HG03378 (cell line): ENCODE measurements around the gene INPP5A.

Source experiments
- ATAC-seq: cut with Tn5 transposase; IDR thresholded peaks from one replicate; pipeline ENCODE4 v1.9.1; 2021; ENCODE audit warnings: mild to moderate bottlenecking, moderate library complexity; ENCODE audit not compliant: unreplicated experiment

INPP5A gene

DNA sequence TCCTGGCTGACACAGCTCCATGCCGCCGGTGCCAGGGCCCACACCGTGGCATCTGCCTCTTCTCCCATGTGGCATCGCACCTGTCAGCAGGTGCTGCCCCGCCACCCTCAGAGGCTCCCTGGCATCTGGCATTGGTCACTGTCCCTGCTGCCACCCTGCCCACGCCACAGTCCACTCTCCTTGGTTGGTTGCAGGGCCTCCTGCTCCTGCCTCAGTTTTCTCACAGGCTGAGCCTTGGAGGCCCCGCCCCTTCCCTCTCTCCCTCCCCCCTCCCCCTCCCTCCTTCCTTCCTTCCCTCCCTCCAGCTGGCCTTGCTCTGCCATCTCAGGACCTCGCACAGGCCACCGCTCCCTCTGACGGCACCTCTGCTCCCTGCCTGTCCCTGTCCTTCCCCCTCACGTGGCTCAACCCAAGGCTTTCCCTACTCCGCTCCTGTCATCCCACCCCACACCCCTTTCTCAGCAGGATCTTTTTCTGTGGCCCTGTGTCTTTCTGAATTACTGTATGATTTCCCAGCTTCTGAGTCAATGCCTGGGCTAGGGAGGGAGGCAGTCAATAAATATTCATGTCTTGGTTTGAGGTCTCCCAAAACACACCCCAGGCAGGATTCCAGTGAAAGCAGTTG, 87.4 kb downstream of the INPP5A start:
- ATAC-seq, result no peak

GRCh38 chr10:132626019-132626760, 88.6 kb downstream of the INPP5A start:
- no peak for ATAC-seq

GRCh38 chr10:132626761-132627665, 89.4 kb downstream of the INPP5A start:
- no peak for ATAC-seq

DNA sequence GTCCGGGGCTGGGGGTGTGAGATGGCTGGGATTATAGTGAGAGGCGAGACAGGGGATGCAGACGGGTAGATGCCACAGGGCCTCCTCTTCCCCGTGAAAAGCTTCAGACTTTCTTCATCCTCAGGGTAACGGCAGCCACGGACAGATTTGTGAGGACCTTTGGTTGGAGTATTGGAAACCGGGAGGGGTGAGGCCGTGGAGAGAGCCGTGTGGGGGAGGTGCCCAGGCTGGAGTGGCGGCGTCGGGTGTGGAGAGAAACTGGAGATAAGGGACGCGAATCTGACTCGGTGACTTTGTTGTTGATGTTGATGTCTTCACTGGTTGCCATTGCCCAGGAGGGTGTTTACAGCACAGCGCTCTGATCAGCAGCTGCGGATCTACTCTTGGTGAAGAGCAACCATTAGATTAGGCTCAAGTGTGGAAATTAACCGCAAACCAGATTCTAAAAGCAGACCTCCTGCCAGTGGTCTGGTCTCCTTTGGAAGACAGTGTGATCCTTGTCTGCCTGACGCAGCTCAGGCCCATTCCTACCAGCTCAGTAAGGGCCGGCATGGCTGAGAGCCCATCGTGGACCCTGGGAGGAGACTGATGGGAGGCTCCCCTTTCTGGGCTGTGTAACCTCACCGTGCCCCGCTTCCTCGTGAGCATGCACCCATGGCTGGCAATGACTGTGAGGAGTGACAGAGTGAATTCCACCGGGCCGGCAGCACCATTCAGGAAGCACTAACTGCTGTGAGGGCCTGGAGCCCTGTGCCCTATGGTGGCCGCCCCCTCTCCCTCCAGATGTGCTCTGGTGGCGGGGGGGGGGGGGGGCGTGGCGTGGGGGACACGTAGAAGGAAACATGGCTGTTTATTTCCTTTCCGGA, 90.3 kb downstream of the INPP5A start:
- ATAC-seq, result no peak

DNA sequence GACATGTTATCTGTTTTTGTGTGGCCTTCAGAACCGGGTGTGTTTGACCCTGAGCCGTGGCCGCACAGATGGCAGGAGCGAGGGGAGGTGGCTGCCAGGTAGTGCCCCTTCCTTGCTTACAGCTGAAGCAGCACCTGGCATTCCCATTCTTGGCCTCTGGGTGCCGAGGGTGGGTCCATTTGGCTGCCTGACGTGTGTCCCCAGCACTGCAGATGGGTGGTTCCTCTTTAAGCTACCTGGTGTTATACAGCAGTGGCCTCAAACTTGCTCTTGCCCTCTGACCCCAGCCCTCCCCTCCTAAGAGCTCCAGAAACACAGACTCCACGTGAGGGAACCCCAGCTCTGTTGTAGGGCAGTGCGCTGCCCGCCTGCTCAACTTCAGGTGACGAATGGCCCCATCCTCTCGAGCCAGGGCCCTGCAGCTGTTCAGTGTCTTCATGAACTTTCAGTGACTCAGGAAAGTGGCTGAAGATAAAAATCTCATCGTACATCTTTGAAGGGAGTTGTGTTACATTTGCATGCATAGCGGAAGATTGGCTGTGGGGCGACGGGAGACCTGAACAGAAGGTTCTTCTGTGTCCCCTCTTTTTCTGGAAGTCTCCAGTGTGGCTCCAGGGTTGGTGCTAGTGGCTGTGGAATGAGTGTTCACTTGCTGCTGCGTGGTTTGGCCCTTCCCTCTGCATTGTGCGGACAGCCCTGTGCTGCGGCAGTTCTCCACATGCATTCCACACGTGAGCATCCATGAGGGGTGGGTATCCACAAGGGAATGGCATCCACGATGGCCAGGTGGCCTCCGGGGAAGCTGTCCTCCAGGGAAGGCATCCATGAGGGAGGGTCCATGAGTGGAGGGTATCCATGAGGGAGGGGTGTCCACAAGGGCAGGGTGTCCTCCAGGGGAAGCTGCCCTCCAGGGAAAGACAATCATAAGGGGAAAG, 91.6 kb downstream of the INPP5A start:
- ATAC-seq, result no peak

GRCh38 chr10:132630156-132630555, 92.6 kb downstream of the INPP5A start:
- ATAC-seq, result no peak

GRCh38 chr10:132630666-132631337, 93.2 kb downstream of the INPP5A start:
- no peak for ATAC-seq

DNA sequence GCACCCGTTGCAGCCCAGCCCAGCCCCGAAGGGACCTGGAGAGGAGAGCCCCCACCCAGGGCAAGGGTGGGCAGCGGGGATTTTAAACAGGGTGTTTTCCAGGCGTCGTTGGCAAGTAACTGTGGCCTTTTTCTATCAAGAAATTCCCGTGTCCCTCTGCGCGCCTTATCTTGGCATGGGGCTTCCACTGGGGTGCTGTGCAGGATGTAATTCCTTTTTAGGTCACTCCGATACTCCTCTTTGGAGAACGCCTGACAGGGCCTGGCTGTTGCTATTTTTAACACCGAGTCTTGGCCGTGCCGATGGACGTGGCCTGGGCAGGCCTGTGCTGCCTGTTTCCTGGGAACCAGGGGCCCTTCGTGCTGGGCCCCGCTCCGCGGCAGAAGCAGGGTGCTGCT, 93.8 kb downstream of the INPP5A start:
- ATAC-seq, result no peak

DNA sequence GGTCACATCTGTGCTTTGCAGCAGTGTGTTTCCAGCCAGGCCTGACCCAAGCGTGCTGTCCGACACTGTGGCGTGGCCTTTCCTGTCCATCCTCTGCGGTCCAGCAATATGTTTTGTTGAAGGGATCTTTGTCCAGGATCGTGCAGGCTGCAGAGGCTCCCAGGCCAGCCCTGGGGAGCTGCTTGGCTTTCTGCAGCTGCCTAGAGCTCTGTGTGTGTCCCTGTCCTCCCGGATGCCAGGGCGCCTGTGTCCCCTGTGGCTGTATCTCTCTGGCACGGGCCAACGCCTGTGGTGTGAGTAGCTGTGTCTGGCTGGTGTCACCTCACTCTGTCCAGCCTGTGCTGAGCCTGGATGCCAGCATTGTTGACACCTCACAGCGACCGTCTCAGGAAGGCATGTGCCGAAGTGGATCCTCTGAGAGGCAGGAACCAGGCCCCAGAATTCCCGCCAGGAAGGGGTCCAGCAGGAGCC, 94.5 kb downstream of the INPP5A start:
- no peak for ATAC-seq

- no peak for ATAC-seq
Observed at GRCh38 chr10:132632851-132633684, 95.5 kb downstream of the INPP5A start.

DNA sequence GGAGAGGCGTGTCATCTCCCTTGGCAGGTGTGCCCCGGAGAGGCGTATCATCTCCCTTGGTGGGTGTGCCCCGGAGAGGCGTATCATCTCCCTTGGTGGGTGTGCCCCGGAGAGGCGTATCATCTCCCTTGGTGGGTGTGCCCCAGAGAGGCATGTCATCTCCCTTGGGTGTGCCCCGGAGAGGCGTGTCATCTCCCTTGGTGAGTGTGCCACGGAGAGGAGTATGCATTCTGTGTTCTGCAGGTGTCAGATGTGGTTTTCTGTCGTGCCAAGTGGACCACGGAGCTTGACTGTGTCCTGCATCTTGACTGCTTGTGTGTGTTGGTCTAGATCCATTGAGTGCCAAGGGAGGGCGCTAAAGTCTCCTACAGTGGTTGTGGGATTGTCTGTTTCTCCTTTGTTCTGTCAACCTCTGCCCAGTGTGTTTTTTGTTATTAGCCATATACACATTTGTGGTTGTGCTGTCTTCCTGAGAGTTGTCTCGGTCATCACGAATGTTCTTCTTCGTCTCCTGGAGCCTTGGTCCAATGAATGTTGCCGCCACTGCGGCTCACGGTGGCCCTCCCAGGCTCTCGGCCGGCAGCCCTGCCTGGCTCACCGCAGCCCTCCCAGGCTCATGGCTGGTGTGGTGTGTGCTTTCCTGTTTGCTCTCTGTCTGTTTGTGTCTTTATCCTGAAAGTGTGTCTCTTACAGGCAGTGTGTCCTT, 96.8 kb downstream of the INPP5A start:
- ATAC-seq, result no peak

- no peak for ATAC-seq
Observed at GRCh38 chr10:132634947-132635271, 97.3 kb downstream of the INPP5A start.

GRCh38 chr10:132636358-132636757, 98.8 kb downstream of the INPP5A start:
- no peak for ATAC-seq

- ATAC-seq, result no peak
Observed at GRCh38 chr10:132637477-132638129, 100.0 kb downstream of the INPP5A start.

GRCh38 chr10:132638130-132638515, 100.5 kb downstream of the INPP5A start:
- ATAC-seq, result no peak

DNA sequence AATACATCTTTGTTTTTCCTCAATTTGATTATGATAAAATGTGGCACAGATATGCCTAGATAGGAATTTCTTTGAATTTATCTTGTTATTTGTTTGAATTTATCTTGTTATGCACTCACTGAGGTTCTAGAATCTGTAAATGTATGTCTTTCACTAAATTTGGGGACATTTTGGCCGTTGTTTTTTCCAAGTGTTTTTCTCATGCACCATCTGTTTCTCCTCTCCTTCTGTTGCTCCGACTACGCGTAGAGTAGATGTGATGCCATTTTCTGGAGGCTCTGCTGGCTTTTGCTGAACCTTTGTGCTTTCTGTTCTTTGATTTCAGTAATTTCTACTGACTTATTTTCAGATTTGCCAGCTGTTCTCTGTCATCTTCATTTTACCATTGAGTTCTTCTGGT, 101.9 kb downstream of the INPP5A start:
- no peak for ATAC-seq
